HCT116 (cell line): Measurements from ENCODE around the gene CDYL2. TPM values are rescaled to one million over a fixed set of nuclear protein-coding genes. Genes with fewer than 3 reads are reported as not detected.

Source experiments
- ATAC-seq: fragments of 200-7000 bp; cut with Tn5 transposase; 2 replicates; pipeline ENCODE4 v1.9.1; 2020; ENCODE audit warnings: mild to moderate bottlenecking, moderate library complexity
- BruUV-seq: library from RNA; stranded (reverse); fragments of 400-500 nt; replicated peaks from 2 replicates; lab custom pipeline; 2021; lab: Mats Ljungman, UMichigan
- CTCF ChIA-PET: fragments of 300-600 bp; sonication (Branson Sonifier 250); formaldehyde crosslinking; loops from one replicate; lab custom pipeline; 2021; ENCODE audit warnings: antibody characterized with exemption; lab: Charles Lee
- POLR2A ChIA-PET: fragments of 300-600, 350-600 bp; sonication (Branson Sonifier 250); formaldehyde crosslinking; loops from one replicate; lab custom pipeline; 2021; ENCODE audit warnings: antibody characterized with exemption; lab: Charles Lee
- RAD21 ChIA-PET, 2 experiments: fragments of 300-600 bp; sonication (Branson Sonifier 250); formaldehyde crosslinking; loops; one replicate each; lab custom pipeline; 2023; ENCODE audit warnings: low total read pairs in 2 of 2; ENCODE audit not compliant: uncharacterized antibody in 2 of 2, unreplicated experiment in 2 of 2, low non-redundant PET in 1 of 2; lab: Charles Lee
- DNase-seq: peaks from one replicate; pipeline ENCODE4 v3.0.0-alpha.2; 2010; ENCODE audit warnings: low read depth, low spot score
- H2AFZ ChIP-seq: fragments of 200-600 bp; shearing (Covaris generic), sonication (generic); 2 replicates; pipeline ENCODE4 v1.6.1; 2017; ENCODE audit warnings: low read depth, mixed run types, mixed read lengths, antibody characterized with exemption, low read length; ENCODE audit not compliant: poor library complexity, severe bottlenecking
- H3K27ac ChIP-seq: 2 replicates; pipeline ENCODE4 v1.5.1; 2012; ENCODE audit warnings: low read depth, low read length
- H3K27me3 ChIP-seq: fragments of 200-600 bp; sonication (generic); 2 replicates; pipeline ENCODE4 v1.6.1; 2016; ENCODE audit warnings: mixed run types, low read length, mixed read lengths; ENCODE audit not compliant: insufficient read depth
- H3K36me3 ChIP-seq, 2 experiments: fragments of 200-500 bp in 1 of 2; fragments of 200-600 bp in 1 of 2; sonication (Bioruptor generic) in 1 of 2; sonication (generic) in 1 of 2; 2 replicates each; pipeline versions ENCODE4 v1.5.1 to v1.6.1; 2014 to 2016; ENCODE audit warnings: low read length in 2 of 2, inconsistent platforms in 1 of 2, mixed read lengths in 1 of 2, mixed run types in 1 of 2; ENCODE audit not compliant: insufficient read depth in 2 of 2, control insufficient read depth in 1 of 2
- H3K4me1 ChIP-seq, 2 experiments: fragments of 200-600 bp in 1 of 2; sonication (generic) in 1 of 2; 2 replicates each; pipeline versions ENCODE4 v1.5.1 to v1.6.1; 2012 to 2017; ENCODE audit warnings: low read length in 2 of 2, inconsistent platforms in 1 of 2, mild to moderate bottlenecking in 1 of 2, mixed read lengths in 1 of 2, mixed run types in 1 of 2, moderate library complexity in 1 of 2; ENCODE audit not compliant: insufficient read depth in 2 of 2, control insufficient read depth in 1 of 2
- H3K4me2 ChIP-seq: fragments of 200-600 bp; sonication (generic); 2 replicates; pipeline ENCODE4 v1.6.1; 2017; ENCODE audit warnings: mixed run types, low read length, mixed read lengths
- H3K4me3 ChIP-seq, 2 experiments: fragments of 200-600 bp in 1 of 2; sonication (generic) in 1 of 2; replicated peaks in 1 of 2; 2 replicates each; pipeline ENCODE4 v1.5.1; 2011 to 2016; ENCODE audit warnings: low read length in 2 of 2, control low read depth in 1 of 2, low read depth in 1 of 2, mild to moderate bottlenecking in 1 of 2, mixed read lengths in 1 of 2, mixed run types in 1 of 2
- H3K79me2 ChIP-seq: fragments of 200-600 bp; sonication (generic); 2 replicates; pipeline ENCODE4 v1.6.1; 2017; ENCODE audit warnings: mild to moderate bottlenecking, mixed run types, low read length, moderate library complexity, mixed read lengths; ENCODE audit not compliant: insufficient read depth
- H3K9ac ChIP-seq: fragments of 200-600 bp; sonication (generic); 2 replicates; pipeline ENCODE4 v1.6.1; 2016; ENCODE audit warnings: low read length, mixed read lengths
- H3K9me2 ChIP-seq: fragments of 200-600 bp; sonication (generic), shearing (Covaris generic); 2 replicates; pipeline ENCODE4 v1.6.1; 2017; ENCODE audit warnings: mixed run types, mild to moderate bottlenecking, moderate library complexity; ENCODE audit not compliant: insufficient read depth
- H3K9me3 ChIP-seq, 2 experiments: fragments of 200-500 bp in 1 of 2; fragments of 200-600 bp in 1 of 2; sonication (Bioruptor generic) in 1 of 2; sonication (generic) in 1 of 2; 2 replicates each; pipeline ENCODE4 v1.6.1; 2014 to 2017; ENCODE audit warnings: low read length in 2 of 2, mixed read lengths in 2 of 2, inconsistent platforms in 1 of 2, low read depth in 1 of 2, mild to moderate bottlenecking in 1 of 2, mixed run types in 1 of 2, moderate library complexity in 1 of 2; ENCODE audit not compliant: control insufficient read depth in 1 of 2, insufficient read depth in 1 of 2
- H4K20me1 ChIP-seq: fragments of 200-600 bp; sonication (generic), shearing (Covaris generic); 2 replicates; pipeline ENCODE4 v1.6.1; 2017; ENCODE audit warnings: mixed run types, mild to moderate bottlenecking, moderate library complexity; ENCODE audit not compliant: insufficient read depth
- CBX3 ChIP-seq: IDR thresholded peaks from 2 replicates; pipeline ENCODE4 v1.6.1; 2012; ENCODE audit warnings: low read depth
- CEBPB ChIP-seq: IDR thresholded peaks from 2 replicates; pipeline ENCODE4 v1.6.1; 2012; ENCODE audit warnings: low read depth
- EGR1 ChIP-seq: IDR thresholded peaks from 2 replicates; pipeline ENCODE4 v1.6.1; 2012; ENCODE audit warnings: low read depth
- ELF1 ChIP-seq: IDR thresholded peaks from 2 replicates; pipeline ENCODE4 v1.6.1; 2012; ENCODE audit warnings: low read depth, borderline replicate concordance
- EZH2 ChIP-seq: fragments of 200-600 bp; sonication (generic); IDR thresholded peaks from 2 replicates; pipeline ENCODE4 v1.6.1; 2017; ENCODE audit warnings: antibody characterized with exemption, mixed run types
- EZH2phosphoT487 ChIP-seq: fragments of 200-600 bp; IDR thresholded peaks from 2 replicates; pipeline ENCODE4 v1.6.1; 2018; ENCODE audit warnings: antibody characterized with exemption, borderline replicate concordance
- FOSL1 ChIP-seq: IDR thresholded peaks from 2 replicates; pipeline ENCODE4 v1.6.1; 2012; ENCODE audit warnings: low read depth
- POLR2A ChIP-seq: IDR thresholded peaks from 2 replicates; pipeline ENCODE4 v1.7.0; 2011; ENCODE audit warnings: borderline replicate concordance; ENCODE audit not compliant: insufficient read depth, insufficient read length; ENCODE audit errors: extremely low read depth
- RAD21 ChIP-seq: IDR thresholded peaks from 2 replicates; pipeline ENCODE4 v1.6.1; 2012; ENCODE audit warnings: low read depth, mild to moderate bottlenecking
- SIN3A ChIP-seq: IDR thresholded peaks from 2 replicates; pipeline ENCODE4 v1.6.1; 2012; ENCODE audit warnings: low read depth
- SP1 ChIP-seq: IDR thresholded peaks from 2 replicates; pipeline ENCODE4 v1.6.1; 2012; ENCODE audit warnings: low read depth
- TCF7L2 ChIP-seq: IDR thresholded peaks from 2 replicates; pipeline ENCODE4 v1.7.0; 2011; ENCODE audit warnings: borderline replicate concordance, inconsistent platforms; ENCODE audit not compliant: insufficient read depth, insufficient read length; ENCODE audit errors: extremely low read depth
- ZNF274 ChIP-seq: fragments of 200-500 bp; sonication (Bioruptor generic); IDR thresholded peaks from 2 replicates; pipeline ENCODE4 v1.6.1; 2014; ENCODE audit warnings: mild to moderate bottlenecking, low read depth, low read length, inconsistent platforms
- intact Hi-C: fragments of 100-400 bp; cut with micrococcal nuclease; formaldehyde crosslinking; loops from 2 replicates; pipeline ENCODE4 v1.10.0; 2022
- total RNA-seq: library from RNA; stranded (reverse); gene quantifications from one replicate; pipeline ENCODE4 v1.2.1, GENCODE V29; 2021; ENCODE audit not compliant: unreplicated experiment
- TF ChIP-seq, protein P1 (sequence below): IDR thresholded peaks from 2 replicates; pipeline ENCODE4 v1.6.1; 2012
- TF ChIP-seq, protein P2 (sequence below): IDR thresholded peaks from 2 replicates; pipeline ENCODE4 v1.6.1; 2011; ENCODE audit warnings: mild to moderate bottlenecking, low read length, moderate library complexity; ENCODE audit not compliant: insufficient replicate concordance; ENCODE audit errors: extremely low read depth

Gene CDYL2
- total RNA-seq, 1 experiment from 2014 or later = 0.10 TPM

DNA sequence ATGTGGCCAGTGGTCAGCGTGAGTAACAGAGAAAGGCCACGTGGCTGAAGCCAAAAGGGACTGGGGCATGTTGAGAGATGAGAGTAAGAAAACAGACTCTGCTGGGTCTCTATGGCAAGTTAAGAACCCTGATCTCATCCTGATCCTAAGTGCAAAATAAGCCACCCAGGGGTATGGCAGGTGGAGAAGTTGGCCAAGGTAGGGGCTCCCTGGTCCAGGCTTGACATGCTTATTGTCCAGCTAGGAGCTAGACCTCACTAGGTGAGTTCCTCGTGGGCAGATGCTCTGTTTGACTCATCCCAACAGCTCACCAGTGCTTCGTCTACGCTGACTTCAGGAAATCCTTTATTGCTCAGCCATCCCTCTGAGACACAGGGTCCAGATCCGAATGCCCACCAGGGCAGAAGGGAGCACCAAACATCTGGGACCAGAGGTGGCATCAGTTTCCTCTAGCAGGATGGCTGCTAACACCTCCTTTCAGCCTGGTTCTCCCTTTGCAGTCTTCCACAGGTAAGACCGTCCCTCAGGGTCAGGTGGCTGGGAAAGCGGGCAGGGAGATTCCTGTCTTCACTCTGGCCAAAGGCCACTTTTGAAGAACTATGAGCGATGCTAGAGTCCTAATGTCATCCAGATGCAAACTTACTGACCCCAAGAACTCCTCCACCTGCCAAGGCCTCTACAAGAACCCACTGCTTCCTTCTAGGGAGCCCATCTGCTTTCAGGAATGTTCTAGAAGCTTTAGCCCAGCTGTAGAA, 99.5 kb downstream of the CDYL2 start:
- Histone ChIP-seq H3K4me1 (no peaks in the 10 kb centered on the region), H3K36me3 (no peaks in the 10 kb centered on the region), H4K20me1 (no peaks in the 10 kb centered on the region), H2AFZ (no peak overlapping the region), H3K9me3 (peaks cover 0 to 3% of the 10 kb centered on the region in 2 experiments; a peak in 1 of 4 replicates), H3K27ac (no peak overlapping the region), H3K4me2 (no peak overlapping the region), H3K79me2 (no peaks in the 10 kb centered on the region), H3K9me2 (no peaks in the 10 kb centered on the region), H3K27me3 (no peaks in the 10 kb centered on the region), H3K9ac (no peak overlapping the region), H3K4me3 (no peak overlapping the region)
- intact Hi-C loops = no loop called here
- no TSS peak for BruUV-seq
- no peak for TF ChIP-seq SIN3A
- TF ChIP-seq EZH2 = no peak
- TF ChIP-seq, protein P1, sequence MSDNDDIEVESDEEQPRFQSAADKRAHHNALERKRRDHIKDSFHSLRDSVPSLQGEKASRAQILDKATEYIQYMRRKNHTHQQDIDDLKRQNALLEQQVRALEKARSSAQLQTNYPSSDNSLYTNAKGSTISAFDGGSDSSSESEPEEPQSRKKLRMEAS = no peak
- no peak for TF ChIP-seq FOSL1
- no peak for TF ChIP-seq ELF1
- no peak for TF ChIP-seq POLR2A
- TF ChIP-seq RAD21 = no peak
- no peak for TF ChIP-seq CBX3
- TF ChIP-seq EGR1 = no peak
- TF ChIP-seq TCF7L2 = no peak
- TF ChIP-seq, protein P2, sequence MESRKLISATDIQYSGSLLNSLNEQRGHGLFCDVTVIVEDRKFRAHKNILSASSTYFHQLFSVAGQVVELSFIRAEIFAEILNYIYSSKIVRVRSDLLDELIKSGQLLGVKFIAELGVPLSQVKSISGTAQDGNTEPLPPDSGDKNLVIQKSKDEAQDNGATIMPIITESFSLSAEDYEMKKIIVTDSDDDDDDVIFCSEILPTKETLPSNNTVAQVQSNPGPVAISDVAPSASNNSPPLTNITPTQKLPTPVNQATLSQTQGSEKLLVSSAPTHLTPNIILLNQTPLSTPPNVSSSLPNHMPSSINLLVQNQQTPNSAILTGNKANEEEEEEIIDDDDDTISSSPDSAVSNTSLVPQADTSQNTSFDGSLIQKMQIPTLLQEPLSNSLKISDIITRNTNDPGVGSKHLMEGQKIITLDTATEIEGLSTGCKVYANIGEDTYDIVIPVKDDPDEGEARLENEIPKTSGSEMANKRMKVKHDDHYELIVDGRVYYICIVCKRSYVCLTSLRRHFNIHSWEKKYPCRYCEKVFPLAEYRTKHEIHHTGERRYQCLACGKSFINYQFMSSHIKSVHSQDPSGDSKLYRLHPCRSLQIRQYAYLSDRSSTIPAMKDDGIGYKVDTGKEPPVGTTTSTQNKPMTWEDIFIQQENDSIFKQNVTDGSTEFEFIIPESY = no peak
- no peak for TF ChIP-seq CEBPB
- no peak for TF ChIP-seq SP1
- TF ChIP-seq ZNF274 = no peak
- TF ChIP-seq EZH2phosphoT487 = no peak
- ChIA-PET POLR2A (no interaction called here), RAD21 (no interaction called here), CTCF (no interaction called here)
- no peak for ATAC-seq
- no peak for DNase-seq
